HepG2 (cell line): ENCODE results near the gene OGFR. TPM values are rescaled to one million over a fixed set of nuclear protein-coding genes. Genes with fewer than 3 reads are reported as not detected.

Source experiments
- HOXA3 ChIP-seq: sonication (generic); formaldehyde crosslinking; IDR thresholded peaks from 2 replicates; pipeline ENCODE4 v1.5.0; 2020; ENCODE audit warnings: missing genetic modification reagents
- MAFG ChIP-seq: sonication (generic); formaldehyde crosslinking; IDR thresholded peaks from 2 replicates; pipeline ENCODE4 v1.5.1; 2020; ENCODE audit warnings: mild to moderate bottlenecking, missing genetic modification reagents
- ZFP62 ChIP-seq: sonication (generic); formaldehyde crosslinking; IDR thresholded peaks from 2 replicates; pipeline ENCODE4 v1.4.0; 2020; ENCODE audit warnings: missing genetic modification reagents
- ZFYVE20 ChIP-seq: sonication (generic); formaldehyde crosslinking; IDR thresholded peaks from 2 replicates; pipeline ENCODE4 v1.8.0; 2023; ENCODE audit warnings: low read depth, mild to moderate bottlenecking, moderate library complexity, missing genetic modification reagents, borderline replicate concordance
- ZNF264 ChIP-seq: sonication (generic); formaldehyde crosslinking; IDR thresholded peaks from 2 replicates; pipeline ENCODE4 v1.4.0; 2020; ENCODE audit warnings: missing genetic modification reagents
- ZNF775 ChIP-seq: sonication (generic); formaldehyde crosslinking; IDR thresholded peaks from 2 replicates; pipeline ENCODE4 v1.4.0; 2020; ENCODE audit warnings: missing genetic modification reagents, mild to moderate bottlenecking, moderate library complexity, borderline replicate concordance
- polyA plus RNA-seq, 8 experiments: library from polyadenylated mRNA; depleted of rRNA in 3 of 8; stranded (reverse) in 7 of 8; unstranded in 1 of 8; fragments of >200 nt; fragmentation: Illumina TruSeq in 4 of 8; extraction: Trizol in 4 of 8; gene quantifications; 2 replicates each; pipeline versions ENCODE4 v1.2.1 to v1.2.3, GENCODE V29; 2011 to 2016; ENCODE audit warnings: low read depth in 4 of 8, missing spikeins in 1 of 8, mixed read lengths in 1 of 8; ENCODE audit not compliant: insufficient read depth in 1 of 8
- total RNA-seq, 5 experiments: library from RNA; depleted of rRNA; stranded (reverse); fragments of >200 nt; fragmentation: Illumina TruSeq; extraction: Trizol; gene quantifications; 2 replicates each; pipeline ENCODE4 v1.2.3, GENCODE V29; 2016; ENCODE audit warnings: low read depth in 1 of 5
- TF ChIP-seq, protein P1 (sequence below): sonication (generic); formaldehyde crosslinking; IDR thresholded peaks from 2 replicates; pipeline ENCODE4 v1.8.0; 2022; ENCODE audit warnings: mild to moderate bottlenecking, missing genetic modification reagents, moderate library complexity
- TF ChIP-seq, protein P2 (sequence below): sonication (generic); formaldehyde crosslinking; IDR thresholded peaks from 2 replicates; pipeline ENCODE4 v1.8.0; 2022; ENCODE audit warnings: mild to moderate bottlenecking, missing genetic modification reagents, moderate library complexity
- TF ChIP-seq, protein P3 (sequence below): sonication (generic); formaldehyde crosslinking; IDR thresholded peaks from 2 replicates; pipeline ENCODE4 v1.4.0; 2020; ENCODE audit warnings: missing genetic modification reagents
- TF ChIP-seq, protein P4 (sequence below): sonication (generic); formaldehyde crosslinking; IDR thresholded peaks from 2 replicates; pipeline ENCODE4 v1.4.0; 2020; ENCODE audit warnings: missing genetic modification reagents
- TF ChIP-seq, protein P5 (sequence below): sonication (generic); formaldehyde crosslinking; IDR thresholded peaks from 2 replicates; pipeline ENCODE4 v1.4.0; 2020; ENCODE audit warnings: missing genetic modification reagents, borderline replicate concordance

The OGFR gene
- total and polyA plus RNA-seq, 2 of the 13 experiments (the other 11 are each of a cell fraction or from before 2014, with no cell fraction given): 47.7 to 81.8 TPM

DNA sequence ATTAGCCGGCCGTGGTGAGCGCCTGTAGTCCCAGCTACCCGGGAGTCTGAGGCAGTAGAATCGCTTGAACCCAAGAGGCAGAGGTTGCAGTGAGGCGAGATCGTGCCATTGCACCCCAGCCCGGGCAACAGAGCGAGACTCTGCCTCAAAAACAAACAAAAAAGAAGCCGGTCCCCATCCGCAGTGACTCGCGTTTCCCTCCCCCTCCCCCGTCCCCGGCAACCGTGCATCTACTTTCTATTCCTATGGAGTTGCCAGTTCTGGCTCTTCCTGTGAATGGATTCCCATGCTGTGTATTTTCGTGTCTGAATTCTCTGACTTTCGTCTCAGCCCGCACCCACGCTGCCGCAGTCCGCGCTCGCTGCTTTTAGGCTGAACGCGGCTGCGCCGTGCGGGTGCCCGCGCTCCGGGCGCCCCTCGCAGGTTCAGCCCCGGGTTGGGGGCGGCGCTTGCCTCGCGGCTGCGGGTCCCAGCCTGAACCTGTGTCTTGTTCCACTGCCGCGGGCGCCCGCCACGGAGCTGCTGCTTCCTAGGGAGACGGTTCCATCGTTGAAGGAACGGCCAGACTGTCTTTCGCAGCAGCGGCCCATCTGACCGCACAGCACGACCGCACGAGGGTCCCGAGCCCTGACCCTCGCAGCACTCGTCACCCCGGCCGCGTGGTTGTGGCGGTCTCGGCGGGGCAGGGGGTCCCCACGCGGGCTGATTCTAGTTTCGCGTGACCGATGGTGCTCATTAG is 9.4 kb upstream of the OGFR start (continued):
- TF ChIP-seq, protein P1, sequence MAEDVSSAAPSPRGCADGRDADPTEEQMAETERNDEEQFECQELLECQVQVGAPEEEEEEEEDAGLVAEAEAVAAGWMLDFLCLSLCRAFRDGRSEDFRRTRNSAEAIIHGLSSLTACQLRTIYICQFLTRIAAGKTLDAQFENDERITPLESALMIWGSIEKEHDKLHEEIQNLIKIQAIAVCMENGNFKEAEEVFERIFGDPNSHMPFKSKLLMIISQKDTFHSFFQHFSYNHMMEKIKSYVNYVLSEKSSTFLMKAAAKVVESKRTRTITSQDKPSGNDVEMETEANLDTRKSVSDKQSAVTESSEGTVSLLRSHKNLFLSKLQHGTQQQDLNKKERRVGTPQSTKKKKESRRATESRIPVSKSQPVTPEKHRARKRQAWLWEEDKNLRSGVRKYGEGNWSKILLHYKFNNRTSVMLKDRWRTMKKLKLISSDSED: no peak
- TF ChIP-seq ZFP62 (CRISPR knock-in tag) (no peak), ZNF264 (0 out of 2 replicates have a peak, but pooled peaks have one; percentile 18), HOXA3 (CRISPR knock-in tag) (peak; percentile 71; the same call in 1 of the 2 replicates), MAFG (CRISPR knock-in tag) (0 out of 2 replicates have a peak, but pooled peaks have one; percentile 26), ZNF775 (CRISPR knock-in tag) (peak; percentile 75; the same call in 1 of the 2 replicates), ZFYVE20 (CRISPR knock-in tag) (peak; percentile 90; the same call in 1 of the 2 replicates)
- TF ChIP-seq, protein P2, sequence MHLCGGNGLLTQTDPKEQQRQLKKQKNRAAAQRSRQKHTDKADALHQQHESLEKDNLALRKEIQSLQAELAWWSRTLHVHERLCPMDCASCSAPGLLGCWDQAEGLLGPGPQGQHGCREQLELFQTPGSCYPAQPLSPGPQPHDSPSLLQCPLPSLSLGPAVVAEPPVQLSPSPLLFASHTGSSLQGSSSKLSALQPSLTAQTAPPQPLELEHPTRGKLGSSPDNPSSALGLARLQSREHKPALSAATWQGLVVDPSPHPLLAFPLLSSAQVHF (CRISPR knock-in tag): peak; percentile 69; the same call in 1 of the 2 replicates
- TF ChIP-seq, protein P3, sequence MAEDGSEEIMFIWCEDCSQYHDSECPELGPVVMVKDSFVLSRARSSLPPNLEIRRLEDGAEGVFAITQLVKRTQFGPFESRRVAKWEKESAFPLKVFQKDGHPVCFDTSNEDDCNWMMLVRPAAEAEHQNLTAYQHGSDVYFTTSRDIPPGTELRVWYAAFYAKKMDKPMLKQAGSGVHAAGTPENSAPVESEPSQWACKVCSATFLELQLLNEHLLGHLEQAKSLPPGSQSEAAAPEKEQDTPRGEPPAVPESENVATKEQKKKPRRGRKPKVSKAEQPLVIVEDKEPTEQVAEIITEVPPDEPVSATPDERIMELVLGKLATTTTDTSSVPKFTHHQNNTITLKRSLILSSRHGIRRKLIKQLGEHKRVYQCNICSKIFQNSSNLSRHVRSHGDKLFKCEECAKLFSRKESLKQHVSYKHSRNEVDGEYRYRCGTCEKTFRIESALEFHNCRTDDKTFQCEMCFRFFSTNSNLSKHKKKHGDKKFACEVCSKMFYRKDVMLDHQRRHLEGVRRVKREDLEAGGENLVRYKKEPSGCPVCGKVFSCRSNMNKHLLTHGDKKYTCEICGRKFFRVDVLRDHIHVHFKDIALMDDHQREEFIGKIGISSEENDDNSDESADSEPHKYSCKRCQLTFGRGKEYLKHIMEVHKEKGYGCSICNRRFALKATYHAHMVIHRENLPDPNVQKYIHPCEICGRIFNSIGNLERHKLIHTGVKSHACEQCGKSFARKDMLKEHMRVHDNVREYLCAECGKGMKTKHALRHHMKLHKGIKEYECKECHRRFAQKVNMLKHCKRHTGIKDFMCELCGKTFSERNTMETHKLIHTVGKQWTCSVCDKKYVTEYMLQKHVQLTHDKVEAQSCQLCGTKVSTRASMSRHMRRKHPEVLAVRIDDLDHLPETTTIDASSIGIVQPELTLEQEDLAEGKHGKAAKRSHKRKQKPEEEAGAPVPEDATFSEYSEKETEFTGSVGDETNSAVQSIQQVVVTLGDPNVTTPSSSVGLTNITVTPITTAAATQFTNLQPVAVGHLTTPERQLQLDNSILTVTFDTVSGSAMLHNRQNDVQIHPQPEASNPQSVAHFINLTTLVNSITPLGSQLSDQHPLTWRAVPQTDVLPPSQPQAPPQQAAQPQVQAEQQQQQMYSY (CRISPR knock-in tag): no peak
- TF ChIP-seq, protein P4, sequence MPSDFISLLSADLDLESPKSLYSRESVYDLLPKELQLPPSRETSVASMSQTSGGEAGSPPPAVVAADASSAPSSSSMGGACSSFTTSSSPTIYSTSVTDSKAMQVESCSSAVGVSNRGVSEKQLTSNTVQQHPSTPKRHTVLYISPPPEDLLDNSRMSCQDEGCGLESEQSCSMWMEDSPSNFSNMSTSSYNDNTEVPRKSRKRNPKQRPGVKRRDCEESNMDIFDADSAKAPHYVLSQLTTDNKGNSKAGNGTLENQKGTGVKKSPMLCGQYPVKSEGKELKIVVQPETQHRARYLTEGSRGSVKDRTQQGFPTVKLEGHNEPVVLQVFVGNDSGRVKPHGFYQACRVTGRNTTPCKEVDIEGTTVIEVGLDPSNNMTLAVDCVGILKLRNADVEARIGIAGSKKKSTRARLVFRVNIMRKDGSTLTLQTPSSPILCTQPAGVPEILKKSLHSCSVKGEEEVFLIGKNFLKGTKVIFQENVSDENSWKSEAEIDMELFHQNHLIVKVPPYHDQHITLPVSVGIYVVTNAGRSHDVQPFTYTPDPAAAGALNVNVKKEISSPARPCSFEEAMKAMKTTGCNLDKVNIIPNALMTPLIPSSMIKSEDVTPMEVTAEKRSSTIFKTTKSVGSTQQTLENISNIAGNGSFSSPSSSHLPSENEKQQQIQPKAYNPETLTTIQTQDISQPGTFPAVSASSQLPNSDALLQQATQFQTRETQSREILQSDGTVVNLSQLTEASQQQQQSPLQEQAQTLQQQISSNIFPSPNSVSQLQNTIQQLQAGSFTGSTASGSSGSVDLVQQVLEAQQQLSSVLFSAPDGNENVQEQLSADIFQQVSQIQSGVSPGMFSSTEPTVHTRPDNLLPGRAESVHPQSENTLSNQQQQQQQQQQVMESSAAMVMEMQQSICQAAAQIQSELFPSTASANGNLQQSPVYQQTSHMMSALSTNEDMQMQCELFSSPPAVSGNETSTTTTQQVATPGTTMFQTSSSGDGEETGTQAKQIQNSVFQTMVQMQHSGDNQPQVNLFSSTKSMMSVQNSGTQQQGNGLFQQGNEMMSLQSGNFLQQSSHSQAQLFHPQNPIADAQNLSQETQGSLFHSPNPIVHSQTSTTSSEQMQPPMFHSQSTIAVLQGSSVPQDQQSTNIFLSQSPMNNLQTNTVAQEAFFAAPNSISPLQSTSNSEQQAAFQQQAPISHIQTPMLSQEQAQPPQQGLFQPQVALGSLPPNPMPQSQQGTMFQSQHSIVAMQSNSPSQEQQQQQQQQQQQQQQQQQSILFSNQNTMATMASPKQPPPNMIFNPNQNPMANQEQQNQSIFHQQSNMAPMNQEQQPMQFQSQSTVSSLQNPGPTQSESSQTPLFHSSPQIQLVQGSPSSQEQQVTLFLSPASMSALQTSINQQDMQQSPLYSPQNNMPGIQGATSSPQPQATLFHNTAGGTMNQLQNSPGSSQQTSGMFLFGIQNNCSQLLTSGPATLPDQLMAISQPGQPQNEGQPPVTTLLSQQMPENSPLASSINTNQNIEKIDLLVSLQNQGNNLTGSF: no peak; the same call in 1 of the 2 replicates
- TF ChIP-seq, protein P5, sequence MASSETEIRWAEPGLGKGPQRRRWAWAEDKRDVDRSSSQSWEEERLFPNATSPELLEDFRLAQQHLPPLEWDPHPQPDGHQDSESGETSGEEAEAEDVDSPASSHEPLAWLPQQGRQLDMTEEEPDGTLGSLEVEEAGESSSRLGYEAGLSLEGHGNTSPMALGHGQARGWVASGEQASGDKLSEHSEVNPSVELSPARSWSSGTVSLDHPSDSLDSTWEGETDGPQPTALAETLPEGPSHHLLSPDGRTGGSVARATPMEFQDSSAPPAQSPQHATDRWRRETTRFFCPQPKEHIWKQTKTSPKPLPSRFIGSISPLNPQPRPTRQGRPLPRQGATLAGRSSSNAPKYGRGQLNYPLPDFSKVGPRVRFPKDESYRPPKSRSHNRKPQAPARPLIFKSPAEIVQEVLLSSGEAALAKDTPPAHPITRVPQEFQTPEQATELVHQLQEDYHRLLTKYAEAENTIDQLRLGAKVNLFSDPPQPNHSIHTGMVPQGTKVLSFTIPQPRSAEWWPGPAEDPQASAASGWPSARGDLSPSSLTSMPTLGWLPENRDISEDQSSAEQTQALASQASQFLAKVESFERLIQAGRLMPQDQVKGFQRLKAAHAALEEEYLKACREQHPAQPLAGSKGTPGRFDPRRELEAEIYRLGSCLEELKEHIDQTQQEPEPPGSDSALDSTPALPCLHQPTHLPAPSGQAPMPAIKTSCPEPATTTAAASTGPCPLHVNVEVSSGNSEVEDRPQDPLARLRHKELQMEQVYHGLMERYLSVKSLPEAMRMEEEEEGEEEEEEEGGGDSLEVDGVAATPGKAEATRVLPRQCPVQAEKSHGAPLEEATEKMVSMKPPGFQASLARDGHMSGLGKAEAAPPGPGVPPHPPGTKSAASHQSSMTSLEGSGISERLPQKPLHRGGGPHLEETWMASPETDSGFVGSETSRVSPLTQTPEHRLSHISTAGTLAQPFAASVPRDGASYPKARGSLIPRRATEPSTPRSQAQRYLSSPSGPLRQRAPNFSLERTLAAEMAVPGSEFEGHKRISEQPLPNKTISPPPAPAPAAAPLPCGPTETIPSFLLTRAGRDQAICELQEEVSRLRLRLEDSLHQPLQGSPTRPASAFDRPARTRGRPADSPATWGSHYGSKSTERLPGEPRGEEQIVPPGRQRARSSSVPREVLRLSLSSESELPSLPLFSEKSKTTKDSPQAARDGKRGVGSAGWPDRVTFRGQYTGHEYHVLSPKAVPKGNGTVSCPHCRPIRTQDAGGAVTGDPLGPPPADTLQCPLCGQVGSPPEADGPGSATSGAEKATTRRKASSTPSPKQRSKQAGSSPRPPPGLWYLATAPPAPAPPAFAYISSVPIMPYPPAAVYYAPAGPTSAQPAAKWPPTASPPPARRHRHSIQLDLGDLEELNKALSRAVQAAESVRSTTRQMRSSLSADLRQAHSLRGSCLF (CRISPR knock-in tag): no peak
